SH-SY5Y (cell line): ENCODE data around the gene ZNF841.

ENCODE experiments used
- GATA2 ChIP-seq: IDR thresholded peaks from 2 replicates; pipeline ENCODE4 v1.6.1; 2011; ENCODE audit warnings: mild to moderate bottlenecking, low read depth, low read length
- GATA3 ChIP-seq: IDR thresholded peaks from 2 replicates; pipeline ENCODE4 v1.6.1; 2011; ENCODE audit warnings: low read depth, mild to moderate bottlenecking, low read length, moderate library complexity

GRCh38 chr19:52142001-52142595 is 46.5 kb upstream of the ZNF841 start:
- TF ChIP-seq GATA3 (no peak), GATA2 (no peak)
